ENCODE measurements around the gene CYTIP.

DNA sequence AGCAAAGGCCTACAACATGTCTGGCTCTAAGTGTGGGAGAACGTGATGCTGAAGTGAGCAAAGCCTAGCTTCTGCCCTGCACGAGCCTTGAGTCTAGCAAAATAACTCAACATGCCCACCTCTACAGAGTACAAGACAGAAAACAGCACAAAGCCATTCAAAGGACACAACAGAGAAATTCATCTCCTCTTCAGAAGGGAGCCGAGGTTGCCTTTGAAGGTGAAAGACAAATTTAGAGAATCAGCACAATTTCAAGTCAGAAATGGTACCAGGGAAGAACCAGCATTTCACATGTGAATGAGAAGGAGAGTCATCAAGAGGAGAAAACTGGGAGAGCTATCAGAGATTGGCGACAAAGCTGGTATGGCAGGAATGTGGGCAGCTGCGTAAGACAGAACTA is 21.7 kb upstream of the CYTIP start:
- TF ChIP-seq CTCF (IDR thresholded peaks at IDR 0.05) (no peak), EP300 (IDR thresholded peaks at IDR 0.05) (no peak), POLR2A (IDR thresholded peaks at IDR 0.05; ENCODE audit: low read depth) (no peak), POLR2AphosphoS5 (IDR thresholded peaks at IDR 0.05) (no peak)
